Urothelium cell line (cell line): ENCODE data around the gene CHRNA7.
"Not testable (repeated sequence)": the region's sequence is repeated elsewhere in the genome, so short reads cannot be mapped to it uniquely, and the experiment has no call there.

Experiments used
- DNase-seq: peaks from one replicate; pipeline ENCODE4 v3.0.0; 2011; ENCODE audit warnings: low spot score, mixed read lengths
- FAIRE-seq: peaks from 2 replicates; lab custom pipeline; 2011; peaks lifted over from hg19 to GRCh38; lab: Jason Lieb, UNC

CHRNA7 gene

DNA sequence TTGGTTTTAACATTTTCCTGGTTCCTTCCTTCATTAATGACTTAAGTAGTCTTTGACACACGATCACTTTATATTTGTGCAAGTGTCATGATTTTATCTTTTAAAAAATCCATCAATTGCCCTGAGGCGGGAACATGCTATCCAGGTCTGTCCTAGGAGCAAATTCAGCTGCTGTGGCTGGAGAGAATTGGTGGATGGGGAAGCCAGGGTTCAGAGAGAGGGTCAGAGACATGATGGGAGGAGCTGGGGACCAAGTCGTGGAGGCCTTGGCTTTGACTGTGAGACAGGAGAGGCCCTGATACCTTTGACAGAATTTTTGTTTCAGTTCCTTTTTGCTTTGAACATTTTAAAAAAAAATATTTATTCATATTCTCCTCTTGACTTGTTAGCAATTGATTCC lies 89.0 kb downstream of the CHRNA7 start:
- FAIRE-seq = no peak

DNA sequence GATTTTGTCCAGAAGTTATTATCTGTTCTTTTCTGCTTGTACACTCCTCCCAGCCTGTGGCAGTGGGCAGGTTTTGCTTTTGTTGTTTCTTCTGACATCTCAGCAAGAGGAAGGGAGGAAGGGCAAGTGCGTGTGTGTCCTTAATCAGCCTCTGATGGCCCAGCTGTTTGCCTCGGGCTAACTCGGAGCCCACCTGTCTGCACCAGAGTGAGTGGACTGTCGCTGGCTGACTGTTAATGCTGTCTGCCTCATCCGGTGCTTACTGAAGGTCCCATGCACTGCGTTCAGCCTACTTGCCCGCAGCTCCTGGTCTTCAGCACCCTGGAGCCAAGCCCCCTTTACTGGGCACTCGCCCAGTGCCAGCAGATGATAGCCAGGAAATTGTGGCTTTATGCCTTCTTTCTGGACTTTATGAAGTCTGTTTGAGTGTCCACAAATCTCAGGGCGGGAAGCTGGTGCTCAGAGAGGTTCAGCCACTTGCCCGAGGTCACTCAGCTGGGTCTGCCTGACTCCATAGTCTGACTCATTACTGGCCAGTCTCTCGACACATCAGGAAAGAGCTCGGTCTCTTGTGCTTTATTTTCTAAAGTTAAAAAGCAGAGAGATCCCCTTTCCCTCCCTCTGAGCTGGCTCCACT lies 89.5 kb downstream of the CHRNA7 start:
- DNase-seq = no peak
- FAIRE-seq = no peak

More for the DNA sequence above, 89.0 kb downstream of the CHRNA7 start:
- no peak for DNase-seq

DNA sequence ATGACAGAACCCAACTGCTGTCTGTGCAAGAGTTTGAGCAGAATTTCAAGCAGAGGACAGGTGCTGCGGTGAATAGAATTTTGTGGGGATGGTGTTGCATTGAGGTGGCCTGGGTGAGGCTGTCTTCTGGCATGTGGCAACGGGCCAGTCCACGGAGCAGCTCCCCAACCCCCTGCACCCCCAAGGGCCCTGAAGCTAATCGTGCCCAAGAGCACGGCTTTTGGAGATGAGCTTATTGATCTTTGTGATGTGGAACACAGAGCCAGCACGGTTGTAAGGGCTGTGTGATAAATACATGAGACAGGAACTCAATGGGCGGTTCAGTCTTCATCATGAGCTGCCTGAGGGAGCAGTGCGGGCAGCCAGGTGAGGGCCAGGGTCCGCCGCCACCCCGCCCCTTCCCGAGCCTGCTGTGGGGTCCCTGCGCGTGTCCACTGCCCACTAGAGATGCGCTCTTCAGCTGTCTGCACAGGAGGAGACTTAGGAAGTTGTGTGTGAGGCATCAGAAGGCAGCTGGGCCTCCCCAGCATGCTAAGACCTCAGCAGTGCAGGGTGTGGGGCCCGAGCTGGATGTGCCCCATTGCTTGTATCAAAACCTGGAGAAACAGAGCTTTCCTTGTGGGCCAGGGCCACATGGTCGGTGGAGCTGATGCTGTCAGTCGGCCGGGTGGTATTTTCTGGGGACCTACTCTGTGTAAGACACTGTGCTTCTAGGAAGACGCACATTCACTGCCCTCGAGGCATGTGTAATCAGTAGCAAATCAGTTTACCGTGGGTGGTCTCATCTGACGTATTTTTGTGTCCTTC lies 90.5 kb downstream of the CHRNA7 start:
- FAIRE-seq (no peak), DNase-seq (no peak)

GRCh38 chr15:32121384-32121695 lies 91.0 kb downstream of the CHRNA7 start:
- DNase-seq = no peak
- no peak for FAIRE-seq

DNA sequence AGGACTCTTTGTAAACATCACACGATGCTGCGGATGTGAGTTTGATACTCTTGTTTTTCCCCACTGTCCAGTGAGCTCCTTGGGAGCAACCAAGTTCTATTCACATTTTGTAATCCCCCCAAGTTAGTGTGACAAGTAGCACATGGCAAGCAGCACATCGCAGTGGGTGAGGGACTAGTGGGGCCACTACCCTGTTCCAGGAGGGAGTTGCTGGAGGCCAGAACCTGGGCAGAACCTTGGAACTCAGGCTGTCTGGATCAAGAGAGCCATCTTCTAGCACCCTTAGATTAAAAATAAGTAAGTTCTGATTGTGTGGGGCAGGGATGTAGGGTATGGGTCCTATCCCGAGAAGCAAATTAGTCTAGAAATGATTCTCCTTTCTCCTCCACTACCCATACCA lies 91.7 kb downstream of the CHRNA7 start:
- no peak for FAIRE-seq
- DNase-seq = no peak

- DNase-seq = no peak
- FAIRE-seq = no peak
Measured at GRCh38 chr15:32123473-32123872, 93.2 kb downstream of the CHRNA7 start.

DNA sequence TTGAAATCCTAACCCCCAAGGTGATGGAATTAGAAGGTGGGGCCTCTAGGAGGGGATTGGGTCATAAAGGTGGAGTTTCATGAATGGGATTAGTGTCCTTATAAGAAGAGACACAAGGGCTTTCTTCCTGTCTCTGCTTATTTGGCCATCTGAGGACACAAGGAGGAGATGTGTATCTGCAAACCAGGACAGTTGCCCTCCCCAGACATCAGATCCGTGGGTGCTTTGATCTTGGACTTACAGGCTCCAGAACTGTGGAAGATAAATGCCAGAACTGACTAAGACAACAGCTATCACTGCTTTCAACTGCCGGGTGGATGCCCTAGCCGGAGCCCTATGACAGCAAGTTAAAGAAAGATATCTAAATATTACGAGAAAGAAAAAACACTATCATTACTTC lies 94.4 kb downstream of the CHRNA7 start:
- DNase-seq = no peak
- FAIRE-seq = no peak

- no peak for FAIRE-seq
- DNase-seq = no peak
Measured at GRCh38 chr15:32125595-32125994, 95.3 kb downstream of the CHRNA7 start.

GRCh38 chr15:32129815-32130214 lies 99.5 kb downstream of the CHRNA7 start:
- FAIRE-seq (no peak), DNase-seq (no peak)

- no peak for FAIRE-seq
- no peak for DNase-seq
Measured at GRCh38 chr15:32130823-32131222, 100.5 kb downstream of the CHRNA7 start.

- FAIRE-seq (no peak), DNase-seq (no peak)
Measured at GRCh38 chr15:32131803-32132202, 101.5 kb downstream of the CHRNA7 start.

DNA sequence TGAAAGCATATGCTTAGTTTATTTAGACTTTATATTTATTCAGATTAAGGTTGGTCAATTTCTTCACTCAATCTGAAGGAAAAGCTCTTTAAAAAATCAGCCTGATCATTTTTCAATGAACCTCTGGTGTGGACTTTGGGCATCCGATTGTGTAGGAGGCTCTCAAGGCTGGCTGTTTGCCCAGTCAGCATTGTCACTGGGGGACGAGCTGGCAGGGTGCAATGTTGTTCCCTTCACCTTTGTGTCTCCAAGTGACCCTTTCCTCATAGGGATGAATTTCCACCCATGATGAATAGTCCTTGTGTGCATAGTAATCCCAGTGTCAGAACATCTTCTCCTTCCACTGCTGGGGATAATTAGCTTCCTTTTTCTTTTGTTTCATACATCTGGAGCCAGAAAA lies 102.5 kb downstream of the CHRNA7 start:
- DNase-seq (no peak), FAIRE-seq (no peak)

- FAIRE-seq (no peak), DNase-seq (no peak)
Measured at GRCh38 chr15:32134842-32135241, 104.5 kb downstream of the CHRNA7 start.

GRCh38 chr15:32135335-32135734 lies 105.0 kb downstream of the CHRNA7 start:
- DNase-seq = no peak
- no peak for FAIRE-seq

GRCh38 chr15:32145512-32145911 lies 115.2 kb downstream of the CHRNA7 start:
- FAIRE-seq, DNase-seq: not testable (repeated sequence)

- no peak for DNase-seq
- no peak for FAIRE-seq
Measured at GRCh38 chr15:32148833-32149555, 118.7 kb downstream of the CHRNA7 start.

DNA sequence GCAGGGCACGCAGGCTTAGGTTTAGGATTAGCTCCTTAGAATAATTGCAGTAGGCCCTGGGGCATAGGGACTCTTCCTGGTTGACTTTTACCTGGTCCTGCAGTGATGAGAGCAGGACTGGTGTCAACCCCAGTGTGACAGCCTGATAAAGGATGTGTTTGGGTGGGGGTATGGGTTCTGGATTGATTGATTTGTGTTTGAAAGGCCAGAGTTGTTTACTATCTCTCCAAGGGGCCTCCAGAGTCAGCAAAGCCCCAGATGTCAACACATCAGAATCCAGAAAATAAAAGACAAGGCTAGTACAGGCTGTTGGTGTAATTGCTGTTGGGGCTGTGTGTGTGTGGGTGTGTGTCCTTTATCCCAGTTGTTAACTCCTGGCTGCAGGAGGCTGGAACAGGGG lies 122.3 kb downstream of the CHRNA7 start:
- FAIRE-seq (no peak), DNase-seq (no peak)

DNA sequence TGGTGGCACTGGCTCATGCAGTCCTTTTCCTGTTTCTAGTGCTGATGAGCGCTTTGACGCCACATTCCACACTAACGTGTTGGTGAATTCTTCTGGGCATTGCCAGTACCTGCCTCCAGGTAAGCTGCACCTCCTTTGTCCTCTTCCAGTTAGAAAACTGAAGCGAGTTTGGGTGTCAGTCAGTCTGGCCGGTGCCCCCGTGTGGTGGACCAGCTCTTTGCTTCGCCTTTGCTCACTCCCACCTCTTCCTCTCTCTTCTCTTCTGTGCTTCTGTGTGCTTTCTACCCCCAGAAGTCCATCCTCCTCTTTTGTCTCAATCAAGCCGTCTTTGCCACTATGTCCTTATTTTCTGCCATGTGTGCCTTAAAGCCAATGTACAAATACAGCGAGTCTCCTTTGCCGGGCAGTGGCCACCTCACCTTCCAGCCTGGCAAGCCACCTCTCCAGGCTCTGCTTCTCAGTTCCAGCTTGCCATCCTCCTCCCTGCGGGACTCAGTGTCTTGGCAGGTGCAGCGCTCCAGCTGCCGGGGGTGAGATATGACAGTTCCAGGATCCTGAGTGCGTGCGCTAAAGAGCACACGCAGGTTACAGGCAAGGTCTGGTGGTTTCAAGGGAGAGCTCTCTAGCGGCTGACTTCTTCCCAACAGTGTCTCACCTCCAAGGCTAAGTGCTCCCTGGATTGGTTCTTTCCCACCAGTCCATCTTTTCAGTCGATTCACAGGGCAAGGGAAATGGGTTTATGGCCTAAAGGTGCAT lies 123.7 kb downstream of the CHRNA7 start:
- FAIRE-seq = peak; percentile 67
- DNase-seq = not testable (repeated sequence)

- FAIRE-seq, DNase-seq: not testable (repeated sequence)
Measured at GRCh38 chr15:32162143-32162542, 131.8 kb downstream of the CHRNA7 start.

DNA sequence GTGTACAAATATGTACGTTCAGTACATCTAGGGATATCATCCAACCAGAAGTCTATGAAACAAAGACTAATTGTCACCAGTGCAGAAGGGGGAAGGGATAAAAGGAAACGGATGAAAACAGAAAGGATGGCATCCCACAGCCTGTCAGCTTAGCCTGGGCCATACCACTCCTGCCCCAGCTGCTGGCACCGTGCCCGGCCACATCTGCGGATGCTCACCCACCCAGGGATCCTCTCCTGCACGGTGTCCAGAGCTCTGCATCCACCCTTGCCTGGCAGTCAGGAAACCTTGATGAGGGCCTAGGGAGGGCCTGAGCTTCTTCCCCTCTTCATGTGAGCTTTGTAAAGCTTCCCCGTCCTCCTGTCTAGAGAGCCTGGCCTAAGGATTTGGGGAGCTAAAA lies 133.8 kb downstream of the CHRNA7 start:
- not testable (repeated sequence) for FAIRE-seq, DNase-seq

GRCh38 chr15:32164747-32165146 lies 134.4 kb downstream of the CHRNA7 start:
- not testable (repeated sequence) for DNase-seq, FAIRE-seq
